ENCODE results near the gene CCDC9.
"Not testable (repeated sequence)": the region's sequence is repeated elsewhere in the genome, so short reads cannot be mapped to it uniquely, and the experiment has no call there.

The CCDC9 gene

DNA sequence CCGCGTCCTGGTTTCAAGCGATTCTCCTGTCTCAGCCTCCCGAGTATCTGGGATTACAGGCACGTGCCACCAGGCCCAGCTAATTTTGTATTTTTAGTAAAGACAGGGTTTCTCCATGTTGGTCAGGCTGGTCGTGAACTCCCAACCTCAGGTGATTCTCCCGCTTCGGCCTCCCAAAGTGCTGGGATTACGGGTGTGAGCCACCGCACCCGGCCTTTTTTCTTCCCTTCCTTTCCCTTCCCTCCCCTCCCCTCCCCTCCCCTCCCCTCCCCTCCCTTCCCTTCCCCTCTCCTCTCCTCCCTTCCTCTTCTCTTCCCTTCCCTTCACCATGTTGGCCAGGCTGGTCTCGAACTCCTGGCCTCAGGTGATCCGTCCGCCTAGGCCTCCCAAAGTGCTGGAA lies 44.5 kb downstream of the CCDC9 start:
- not testable (repeated sequence) for DNase-seq (ENCODE audit: low read depth in 2 of 2)

DNA sequence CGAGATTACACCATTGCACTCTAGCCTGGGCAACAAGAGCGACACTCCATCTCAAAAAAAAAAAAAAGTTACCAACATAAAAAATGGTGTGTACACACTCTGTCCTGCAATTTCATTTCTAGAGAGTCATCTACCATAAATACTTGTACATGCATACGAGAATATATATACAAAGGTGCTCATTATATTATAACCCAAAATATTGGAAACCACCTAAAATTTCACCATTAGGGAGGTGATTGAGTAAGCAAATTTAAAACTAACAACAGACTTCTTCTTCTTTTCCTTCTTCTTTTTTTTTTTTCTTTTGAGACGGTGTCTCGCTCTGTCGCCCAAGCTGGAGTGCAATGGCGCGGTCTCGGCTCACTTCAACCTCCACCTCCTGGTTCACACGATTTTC lies 45.9 kb downstream of the CCDC9 start:
- no peak for DNase-seq (ENCODE audit: low read depth in 2 of 2)

DNA sequence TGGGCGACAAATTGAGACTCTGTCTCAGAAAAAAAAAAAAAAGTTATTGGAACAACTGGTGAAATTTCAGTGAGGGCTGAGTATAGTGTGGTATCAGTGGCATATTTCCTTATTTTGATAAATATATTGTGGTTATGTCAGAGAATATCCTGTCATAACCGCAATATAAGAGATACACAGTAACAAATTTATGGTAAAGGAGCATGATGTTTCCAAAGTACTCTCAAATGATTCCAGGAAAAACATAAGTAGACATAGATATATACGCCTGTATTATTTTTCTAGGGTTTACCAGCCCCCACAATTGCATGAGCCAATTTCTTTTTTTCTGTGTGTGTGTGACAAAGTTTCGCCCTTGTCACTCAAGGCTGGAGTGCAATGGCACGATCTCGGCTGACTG lies 47.6 kb downstream of the CCDC9 start:
- DNase-seq (ENCODE audit: low read depth in 2 of 2) = no peak

DNA sequence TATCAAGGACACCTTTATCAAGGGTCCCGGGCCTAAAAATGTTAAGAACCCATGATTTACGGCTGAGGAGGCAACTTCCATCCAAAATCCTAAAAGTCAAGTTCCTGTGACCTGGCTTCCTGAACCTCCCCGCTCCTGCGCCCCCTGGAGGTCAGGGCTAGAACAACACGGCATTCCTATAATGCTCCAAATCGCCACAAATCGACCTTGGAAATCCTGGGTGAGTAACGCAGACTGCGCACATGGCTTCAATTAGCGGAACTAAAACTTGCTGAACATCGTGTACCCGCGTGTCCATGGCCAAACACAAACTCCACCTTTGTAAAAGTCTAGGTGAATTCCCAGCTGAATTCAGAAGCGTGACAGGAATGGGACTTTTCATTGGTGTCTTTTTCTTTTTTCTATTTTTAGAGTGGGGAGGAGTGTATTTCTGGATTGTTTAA lies 49.0 kb downstream of the CCDC9 start:
- DNase-seq (ENCODE audit: low read depth in 2 of 2) = peak; percentile 41 to 44

DNA sequence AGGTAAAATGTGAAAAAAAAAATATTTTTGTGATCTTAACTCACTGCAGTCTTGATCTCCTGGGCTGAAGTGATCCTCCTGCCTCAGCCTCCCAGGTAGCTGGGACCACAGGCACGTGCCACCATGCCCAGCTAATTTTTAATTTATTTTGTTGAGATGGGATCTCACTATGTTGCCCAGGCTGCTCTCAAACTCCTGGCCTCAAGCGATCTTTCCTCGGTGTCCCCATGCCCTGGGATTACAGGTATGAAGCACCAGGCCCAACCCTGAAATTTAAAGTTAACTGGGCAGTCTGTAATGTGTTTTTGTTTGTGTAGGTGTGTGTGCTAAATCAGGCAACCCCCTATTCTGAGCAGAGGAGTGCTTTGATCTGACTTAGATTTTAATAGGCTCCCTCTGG lies 50.0 kb downstream of the CCDC9 start:
- DNase-seq (ENCODE audit: low read depth in 2 of 2) = no peak

DNA sequence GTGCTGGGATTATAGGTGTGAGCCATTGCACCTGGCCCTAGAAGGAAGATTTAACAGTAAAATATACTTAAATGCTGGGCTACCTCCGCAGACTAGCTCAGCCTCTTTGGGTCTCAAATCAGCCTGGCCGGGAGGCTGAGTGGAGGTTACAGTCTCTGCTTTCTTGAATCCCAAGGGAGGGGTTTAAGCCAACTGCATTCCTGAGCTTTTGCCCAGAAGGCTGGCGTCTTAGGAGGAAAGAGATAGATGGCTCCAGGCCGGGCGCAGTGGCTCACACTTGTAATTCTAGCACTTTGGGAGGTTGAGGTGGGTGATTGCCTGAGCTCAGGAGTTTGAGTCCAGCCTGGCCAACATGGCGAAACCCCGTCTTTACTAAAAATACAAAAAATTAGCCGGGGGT lies 52.7 kb downstream of the CCDC9 start:
- DNase-seq (ENCODE audit: low read depth in 2 of 2) = no peak

DNA sequence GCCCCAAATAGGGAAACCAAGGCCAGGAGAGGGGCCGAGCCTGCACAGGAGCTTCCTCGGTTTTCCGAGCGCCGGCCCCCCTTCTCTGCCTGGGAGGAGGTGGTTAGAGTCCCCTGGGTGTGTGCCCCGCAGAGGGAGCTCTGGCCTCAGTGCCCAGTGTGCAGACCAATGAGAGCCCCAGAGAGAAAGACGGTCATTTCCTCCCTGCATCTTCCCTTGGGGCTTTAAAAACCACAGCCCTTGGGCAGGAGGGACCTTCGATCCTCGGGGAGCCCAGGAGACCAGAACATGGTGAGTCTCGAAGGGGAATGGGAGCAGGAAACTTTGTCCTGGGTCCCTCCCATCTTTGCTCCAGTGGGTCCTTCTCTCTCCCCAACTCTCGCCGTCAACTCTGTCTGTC lies 53.3 kb downstream of the CCDC9 start, which contains the start of gene C5AR1:
Gene C5AR1 (plus strand): TSS at position 254 of the 400 bp plus-strand sequence. CDS start 35 bp downstream, at position 289.
- no peak for DNase-seq (ENCODE audit: low read depth in 2 of 2)

DNA sequence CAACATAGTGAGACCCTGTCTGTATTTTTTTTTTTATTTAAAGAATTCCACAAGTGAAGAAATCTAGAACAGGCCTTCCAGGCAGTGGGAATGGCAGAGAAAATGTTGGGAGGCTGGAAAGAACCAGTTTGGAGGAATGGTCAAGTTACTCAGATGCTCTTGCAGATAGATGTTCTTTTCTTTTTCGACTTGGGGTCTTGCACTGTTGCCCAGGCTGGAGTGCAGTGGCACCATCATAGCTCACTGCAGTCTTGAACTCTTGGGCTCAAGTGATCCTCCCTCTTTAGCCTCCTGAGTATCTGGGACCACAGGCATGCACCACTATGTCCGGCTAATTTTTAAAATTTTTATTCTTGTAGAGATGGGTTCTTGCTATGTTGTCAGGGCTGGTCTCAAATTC lies 54.0 kb downstream of the CCDC9 start:
- DNase-seq (ENCODE audit: low read depth in 2 of 2) = no peak

DNA sequence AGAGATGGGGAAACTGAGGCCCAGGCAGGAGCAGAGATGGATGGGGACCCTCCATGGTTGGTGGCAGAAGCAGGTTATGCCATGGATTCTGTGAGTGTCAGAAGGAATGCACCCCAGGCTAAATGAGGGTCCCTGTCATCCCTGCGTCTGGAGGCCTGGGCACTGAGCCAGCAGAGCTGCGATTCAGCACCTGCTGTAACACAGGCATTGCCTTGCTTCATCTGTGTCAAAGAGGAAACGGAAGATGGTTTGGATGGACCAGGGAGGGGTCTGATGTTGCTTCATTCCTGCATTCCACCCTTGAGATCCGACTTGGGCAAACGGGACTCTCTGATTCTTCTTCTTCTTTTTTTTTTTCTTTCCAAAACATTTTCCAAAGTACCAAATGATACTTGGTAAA lies 54.5 kb downstream of the CCDC9 start:
- DNase-seq (ENCODE audit: low read depth in 2 of 2) = no peak

DNA sequence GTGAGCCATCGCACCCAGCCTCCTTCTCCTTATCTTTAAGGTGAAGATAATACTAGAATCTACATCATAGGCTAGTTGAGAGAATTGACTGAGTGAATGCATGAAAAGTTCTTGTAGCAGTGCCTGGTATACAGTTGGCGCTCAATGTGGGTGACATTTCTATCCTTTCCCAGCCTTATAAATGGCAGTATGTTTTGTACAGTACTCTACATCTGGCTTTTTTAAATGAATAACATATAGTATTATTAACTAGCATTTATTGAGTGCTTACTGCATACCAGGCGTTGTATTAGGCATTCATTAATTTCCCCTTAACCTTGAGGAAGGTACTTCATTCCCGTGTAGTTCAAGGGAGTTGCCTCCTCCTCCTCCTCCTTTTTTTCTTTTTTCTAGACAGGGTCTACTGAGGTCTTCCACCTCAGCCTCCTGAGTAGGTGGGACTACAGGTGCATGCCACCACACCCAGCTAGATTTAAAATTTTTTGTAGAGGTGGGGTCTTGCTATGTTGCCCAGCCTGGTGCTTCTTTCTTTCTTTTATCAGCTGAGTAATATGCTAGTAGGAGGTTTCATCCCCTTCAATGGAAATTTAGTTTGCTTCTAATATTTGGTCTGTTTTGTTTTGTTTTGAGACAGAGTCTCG lies 56.2 kb downstream of the CCDC9 start:
- DNase-seq (ENCODE audit: low read depth in 2 of 2) = no peak

DNA sequence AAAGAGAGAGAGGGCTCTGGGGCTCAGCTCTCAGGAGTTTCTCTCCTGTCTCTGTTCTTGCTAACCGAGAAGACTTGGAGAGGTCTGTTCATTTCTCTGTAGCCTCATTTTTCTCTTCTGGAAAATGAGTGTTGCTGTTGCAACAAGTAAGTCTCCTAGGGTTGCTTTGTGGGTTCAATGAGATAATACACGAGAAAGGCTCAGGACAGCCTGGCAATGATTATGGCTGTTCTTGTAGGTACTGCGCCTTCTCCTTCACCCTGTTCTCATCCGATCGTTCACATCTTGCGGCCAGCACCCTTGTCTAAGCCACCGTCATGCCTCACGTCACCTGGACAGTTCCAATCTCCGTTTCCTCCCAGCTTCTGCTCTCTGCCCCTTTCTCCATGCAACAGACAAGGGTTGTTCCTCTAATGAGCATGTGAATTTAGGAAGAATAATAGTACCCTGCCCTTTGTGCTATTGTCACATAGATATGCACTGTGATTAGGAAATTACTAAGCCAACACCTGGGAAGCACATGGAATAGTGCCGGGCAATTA lies 57.5 kb downstream of the CCDC9 start:
- no peak for DNase-seq (ENCODE audit: low read depth in 2 of 2)

DNA sequence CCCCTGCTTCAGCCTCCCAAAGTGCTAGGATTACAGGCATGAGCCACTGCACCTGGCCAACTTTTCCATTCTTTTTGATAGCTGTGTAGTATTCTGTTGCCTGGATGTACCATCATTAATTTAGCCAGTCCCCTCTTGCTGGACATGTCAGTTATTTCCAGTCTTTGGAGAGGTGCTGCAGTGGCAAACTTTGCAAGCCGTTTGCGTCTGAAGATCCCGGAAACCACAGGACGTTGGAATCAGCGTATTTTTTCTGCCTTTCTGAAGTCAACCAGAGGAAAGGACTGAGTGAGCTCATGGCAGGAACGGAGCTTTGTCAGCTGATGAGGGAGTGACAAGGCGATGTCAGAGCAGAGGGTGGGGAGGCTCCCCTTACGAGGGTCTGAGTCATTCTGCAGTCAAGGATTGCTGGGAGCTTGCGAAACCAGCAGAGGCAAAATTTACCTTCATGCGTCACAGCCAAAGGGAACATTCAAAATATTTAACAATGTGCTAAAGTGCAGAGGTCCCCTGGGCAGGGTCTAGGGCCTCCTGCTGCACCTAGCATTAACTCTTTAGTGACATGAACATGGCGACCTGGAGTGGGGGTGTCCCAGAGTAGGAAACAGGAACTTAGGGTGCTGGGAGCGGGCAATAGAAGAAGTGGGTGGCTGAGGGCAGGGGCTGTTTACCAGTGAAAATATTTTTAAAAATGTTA lies 58.9 kb downstream of the CCDC9 start:
- DNase-seq (ENCODE audit: low read depth in 2 of 2) = peak; percentile 19 to 20

DNA sequence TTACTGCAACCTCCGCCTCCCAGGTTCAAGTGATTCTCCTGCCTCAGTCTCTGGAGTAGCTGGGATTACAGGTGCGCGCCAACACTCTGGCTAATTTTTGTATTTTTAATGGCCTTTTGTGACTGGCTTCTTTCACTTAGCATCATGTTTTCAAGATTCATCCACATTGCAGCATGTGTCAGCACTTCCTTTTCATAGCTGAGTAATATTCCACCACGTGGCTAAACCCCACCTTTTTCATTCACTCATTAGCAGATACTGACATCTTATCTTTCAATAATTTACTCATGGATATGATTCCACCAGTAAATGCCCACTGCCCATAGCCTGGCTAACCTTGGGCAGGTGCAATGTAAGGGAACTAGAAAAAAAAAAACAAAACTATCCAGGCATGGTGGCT lies 60.2 kb downstream of the CCDC9 start:
- DNase-seq (ENCODE audit: low read depth in 2 of 2) = no peak

DNA sequence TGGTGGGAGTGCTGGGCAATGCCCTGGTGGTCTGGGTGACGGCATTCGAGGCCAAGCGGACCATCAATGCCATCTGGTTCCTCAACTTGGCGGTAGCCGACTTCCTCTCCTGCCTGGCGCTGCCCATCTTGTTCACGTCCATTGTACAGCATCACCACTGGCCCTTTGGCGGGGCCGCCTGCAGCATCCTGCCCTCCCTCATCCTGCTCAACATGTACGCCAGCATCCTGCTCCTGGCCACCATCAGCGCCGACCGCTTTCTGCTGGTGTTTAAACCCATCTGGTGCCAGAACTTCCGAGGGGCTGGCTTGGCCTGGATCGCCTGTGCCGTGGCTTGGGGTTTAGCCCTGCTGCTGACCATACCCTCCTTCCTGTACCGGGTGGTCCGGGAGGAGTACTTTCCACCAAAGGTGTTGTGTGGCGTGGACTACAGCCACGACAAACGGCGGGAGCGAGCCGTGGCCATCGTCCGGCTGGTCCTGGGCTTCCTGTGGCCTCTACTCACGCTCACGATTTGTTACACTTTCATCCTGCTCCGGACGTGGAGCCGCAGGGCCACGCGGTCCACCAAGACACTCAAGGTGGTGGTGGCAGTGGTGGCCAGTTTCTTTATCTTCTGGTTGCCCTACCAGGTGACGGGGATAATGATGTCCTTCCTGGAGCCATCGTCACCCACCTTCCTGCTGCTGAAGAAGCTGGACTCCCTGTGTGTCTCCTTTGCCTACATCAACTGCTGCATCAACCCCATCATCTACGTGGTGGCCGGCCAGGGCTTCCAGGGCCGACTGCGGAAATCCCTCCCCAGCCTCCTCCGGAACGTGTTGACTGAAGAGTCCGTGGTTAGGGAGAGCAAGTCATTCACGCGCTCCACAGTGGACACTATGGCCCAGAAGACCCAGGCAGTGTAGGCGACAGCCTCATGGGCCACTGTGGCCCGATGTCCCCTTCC lies 63.9 kb downstream of the CCDC9 start:
- DNase-seq (ENCODE audit: low read depth in 2 of 2) = no peak

Data from stimulated activated CD4-positive, alpha-beta T cell treated with anti-CD3 and anti-CD28 coated beads, Interleukin-4, amount 100 ng/mL, for 48 hours (primary cell).